HepG2 (cell line): ENCODE data around the gene BEST2. TPM values are rescaled to one million over a fixed set of nuclear protein-coding genes. Genes with fewer than 3 reads are reported as not detected.

Source experiments
- REL ChIP-seq: sonication (generic); formaldehyde crosslinking; conservative IDR thresholded peaks from 2 replicates; pipeline ENCODE4 v1.8.0; 2022; ENCODE audit warnings: mild to moderate bottlenecking, missing genetic modification reagents, moderate library complexity
- U2AF2 ChIP-seq: fragments of 200-400 bp; formaldehyde crosslinking; IDR thresholded peaks from 2 replicates; pipeline ENCODE4 v1.6.1; 2017; ENCODE audit warnings: low read depth, mild to moderate bottlenecking, low read length
- ZNF563 ChIP-seq: sonication (generic); formaldehyde crosslinking; IDR thresholded peaks from 2 replicates; pipeline ENCODE4 v1.8.0; 2022; ENCODE audit warnings: mild to moderate bottlenecking, moderate library complexity, missing genetic modification reagents
- ZNF564 ChIP-seq: sonication (generic); formaldehyde crosslinking; IDR thresholded peaks from 2 replicates; pipeline ENCODE4 v1.8.1; 2023; ENCODE audit warnings: mild to moderate bottlenecking, missing genetic modification reagents
- ZNF678 ChIP-seq: sonication (generic); formaldehyde crosslinking; IDR thresholded peaks from 2 replicates; pipeline ENCODE4 v1.4.0; 2020; ENCODE audit warnings: mild to moderate bottlenecking, missing genetic modification reagents
- ZNF782 ChIP-seq: sonication (generic); formaldehyde crosslinking; IDR thresholded peaks from 2 replicates; pipeline ENCODE4 v1.4.0; 2020; ENCODE audit warnings: missing genetic modification reagents, mild to moderate bottlenecking, borderline replicate concordance
- ZSCAN5A ChIP-seq: sonication (generic); formaldehyde crosslinking; IDR thresholded peaks from 2 replicates; pipeline ENCODE4 v1.8.0; 2022; ENCODE audit warnings: mild to moderate bottlenecking, missing genetic modification reagents, borderline replicate concordance
- polyA plus RNA-seq, 8 experiments: library from polyadenylated mRNA; depleted of rRNA in 3 of 8; stranded (reverse) in 7 of 8; unstranded in 1 of 8; fragments of >200 nt; fragmentation: Illumina TruSeq in 4 of 8; extraction: Trizol in 4 of 8; gene quantifications; 2 replicates each; pipeline versions ENCODE4 v1.2.1 to v1.2.3, GENCODE V29; 2011 to 2016; ENCODE audit warnings: low read depth in 4 of 8, missing spikeins in 1 of 8, mixed read lengths in 1 of 8; ENCODE audit not compliant: insufficient read depth in 1 of 8
- total RNA-seq, 5 experiments: library from RNA; depleted of rRNA; stranded (reverse); fragments of >200 nt; fragmentation: Illumina TruSeq; extraction: Trizol; gene quantifications; 2 replicates each; pipeline ENCODE4 v1.2.3, GENCODE V29; 2016; ENCODE audit warnings: low read depth in 1 of 5
- TF ChIP-seq, protein P1 (sequence below): sonication (generic); formaldehyde crosslinking; IDR thresholded peaks from 2 replicates; pipeline ENCODE4 v1.9.0; 2021; ENCODE audit warnings: mild to moderate bottlenecking, missing genetic modification reagents
- TF ChIP-seq, protein P2 (sequence below): sonication (generic); formaldehyde crosslinking; IDR thresholded peaks from 2 replicates; pipeline ENCODE4 v1.4.0; 2020; ENCODE audit warnings: mild to moderate bottlenecking, missing genetic modification reagents

Gene BEST2
- total and polyA plus RNA-seq, 2 of the 13 experiments (the other 11 are each of a cell fraction or from before 2014, with no cell fraction given) = not detected

- TF ChIP-seq ZSCAN5A (no peak; the same call in 1 of the 2 replicates), REL (no peak; the same call in 1 of the 2 replicates), ZNF563 (CRISPR knock-in tag) (peak; percentile 92), ZNF564 (peak; percentile 89), U2AF2 (no peak), ZNF678 (CRISPR knock-in tag) (peak; percentile 20; the same call in 1 of the 2 replicates), ZNF782 (CRISPR knock-in tag) (no peak)
- TF ChIP-seq, protein P1, sequence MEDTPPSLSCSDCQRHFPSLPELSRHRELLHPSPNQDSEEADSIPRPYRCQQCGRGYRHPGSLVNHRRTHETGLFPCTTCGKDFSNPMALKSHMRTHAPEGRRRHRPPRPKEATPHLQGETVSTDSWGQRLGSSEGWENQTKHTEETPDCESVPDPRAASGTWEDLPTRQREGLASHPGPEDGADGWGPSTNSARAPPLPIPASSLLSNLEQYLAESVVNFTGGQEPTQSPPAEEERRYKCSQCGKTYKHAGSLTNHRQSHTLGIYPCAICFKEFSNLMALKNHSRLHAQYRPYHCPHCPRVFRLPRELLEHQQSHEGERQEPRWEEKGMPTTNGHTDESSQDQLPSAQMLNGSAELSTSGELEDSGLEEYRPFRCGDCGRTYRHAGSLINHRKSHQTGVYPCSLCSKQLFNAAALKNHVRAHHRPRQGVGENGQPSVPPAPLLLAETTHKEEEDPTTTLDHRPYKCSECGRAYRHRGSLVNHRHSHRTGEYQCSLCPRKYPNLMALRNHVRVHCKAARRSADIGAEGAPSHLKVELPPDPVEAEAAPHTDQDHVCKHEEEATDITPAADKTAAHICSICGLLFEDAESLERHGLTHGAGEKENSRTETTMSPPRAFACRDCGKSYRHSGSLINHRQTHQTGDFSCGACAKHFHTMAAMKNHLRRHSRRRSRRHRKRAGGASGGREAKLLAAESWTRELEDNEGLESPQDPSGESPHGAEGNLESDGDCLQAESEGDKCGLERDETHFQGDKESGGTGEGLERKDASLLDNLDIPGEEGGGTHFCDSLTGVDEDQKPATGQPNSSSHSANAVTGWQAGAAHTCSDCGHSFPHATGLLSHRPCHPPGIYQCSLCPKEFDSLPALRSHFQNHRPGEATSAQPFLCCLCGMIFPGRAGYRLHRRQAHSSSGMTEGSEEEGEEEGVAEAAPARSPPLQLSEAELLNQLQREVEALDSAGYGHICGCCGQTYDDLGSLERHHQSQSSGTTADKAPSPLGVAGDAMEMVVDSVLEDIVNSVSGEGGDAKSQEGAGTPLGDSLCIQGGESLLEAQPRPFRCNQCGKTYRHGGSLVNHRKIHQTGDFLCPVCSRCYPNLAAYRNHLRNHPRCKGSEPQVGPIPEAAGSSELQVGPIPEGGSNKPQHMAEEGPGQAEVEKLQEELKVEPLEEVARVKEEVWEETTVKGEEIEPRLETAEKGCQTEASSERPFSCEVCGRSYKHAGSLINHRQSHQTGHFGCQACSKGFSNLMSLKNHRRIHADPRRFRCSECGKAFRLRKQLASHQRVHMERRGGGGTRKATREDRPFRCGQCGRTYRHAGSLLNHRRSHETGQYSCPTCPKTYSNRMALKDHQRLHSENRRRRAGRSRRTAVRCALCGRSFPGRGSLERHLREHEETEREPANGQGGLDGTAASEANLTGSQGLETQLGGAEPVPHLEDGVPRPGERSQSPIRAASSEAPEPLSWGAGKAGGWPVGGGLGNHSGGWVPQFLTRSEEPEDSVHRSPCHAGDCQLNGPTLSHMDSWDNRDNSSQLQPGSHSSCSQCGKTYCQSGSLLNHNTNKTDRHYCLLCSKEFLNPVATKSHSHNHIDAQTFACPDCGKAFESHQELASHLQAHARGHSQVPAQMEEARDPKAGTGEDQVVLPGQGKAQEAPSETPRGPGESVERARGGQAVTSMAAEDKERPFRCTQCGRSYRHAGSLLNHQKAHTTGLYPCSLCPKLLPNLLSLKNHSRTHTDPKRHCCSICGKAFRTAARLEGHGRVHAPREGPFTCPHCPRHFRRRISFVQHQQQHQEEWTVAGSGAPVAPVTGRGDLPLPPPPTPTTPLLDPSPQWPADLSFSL = peak; percentile 37; the same call in 1 of the 2 replicates
- TF ChIP-seq, protein P2, sequence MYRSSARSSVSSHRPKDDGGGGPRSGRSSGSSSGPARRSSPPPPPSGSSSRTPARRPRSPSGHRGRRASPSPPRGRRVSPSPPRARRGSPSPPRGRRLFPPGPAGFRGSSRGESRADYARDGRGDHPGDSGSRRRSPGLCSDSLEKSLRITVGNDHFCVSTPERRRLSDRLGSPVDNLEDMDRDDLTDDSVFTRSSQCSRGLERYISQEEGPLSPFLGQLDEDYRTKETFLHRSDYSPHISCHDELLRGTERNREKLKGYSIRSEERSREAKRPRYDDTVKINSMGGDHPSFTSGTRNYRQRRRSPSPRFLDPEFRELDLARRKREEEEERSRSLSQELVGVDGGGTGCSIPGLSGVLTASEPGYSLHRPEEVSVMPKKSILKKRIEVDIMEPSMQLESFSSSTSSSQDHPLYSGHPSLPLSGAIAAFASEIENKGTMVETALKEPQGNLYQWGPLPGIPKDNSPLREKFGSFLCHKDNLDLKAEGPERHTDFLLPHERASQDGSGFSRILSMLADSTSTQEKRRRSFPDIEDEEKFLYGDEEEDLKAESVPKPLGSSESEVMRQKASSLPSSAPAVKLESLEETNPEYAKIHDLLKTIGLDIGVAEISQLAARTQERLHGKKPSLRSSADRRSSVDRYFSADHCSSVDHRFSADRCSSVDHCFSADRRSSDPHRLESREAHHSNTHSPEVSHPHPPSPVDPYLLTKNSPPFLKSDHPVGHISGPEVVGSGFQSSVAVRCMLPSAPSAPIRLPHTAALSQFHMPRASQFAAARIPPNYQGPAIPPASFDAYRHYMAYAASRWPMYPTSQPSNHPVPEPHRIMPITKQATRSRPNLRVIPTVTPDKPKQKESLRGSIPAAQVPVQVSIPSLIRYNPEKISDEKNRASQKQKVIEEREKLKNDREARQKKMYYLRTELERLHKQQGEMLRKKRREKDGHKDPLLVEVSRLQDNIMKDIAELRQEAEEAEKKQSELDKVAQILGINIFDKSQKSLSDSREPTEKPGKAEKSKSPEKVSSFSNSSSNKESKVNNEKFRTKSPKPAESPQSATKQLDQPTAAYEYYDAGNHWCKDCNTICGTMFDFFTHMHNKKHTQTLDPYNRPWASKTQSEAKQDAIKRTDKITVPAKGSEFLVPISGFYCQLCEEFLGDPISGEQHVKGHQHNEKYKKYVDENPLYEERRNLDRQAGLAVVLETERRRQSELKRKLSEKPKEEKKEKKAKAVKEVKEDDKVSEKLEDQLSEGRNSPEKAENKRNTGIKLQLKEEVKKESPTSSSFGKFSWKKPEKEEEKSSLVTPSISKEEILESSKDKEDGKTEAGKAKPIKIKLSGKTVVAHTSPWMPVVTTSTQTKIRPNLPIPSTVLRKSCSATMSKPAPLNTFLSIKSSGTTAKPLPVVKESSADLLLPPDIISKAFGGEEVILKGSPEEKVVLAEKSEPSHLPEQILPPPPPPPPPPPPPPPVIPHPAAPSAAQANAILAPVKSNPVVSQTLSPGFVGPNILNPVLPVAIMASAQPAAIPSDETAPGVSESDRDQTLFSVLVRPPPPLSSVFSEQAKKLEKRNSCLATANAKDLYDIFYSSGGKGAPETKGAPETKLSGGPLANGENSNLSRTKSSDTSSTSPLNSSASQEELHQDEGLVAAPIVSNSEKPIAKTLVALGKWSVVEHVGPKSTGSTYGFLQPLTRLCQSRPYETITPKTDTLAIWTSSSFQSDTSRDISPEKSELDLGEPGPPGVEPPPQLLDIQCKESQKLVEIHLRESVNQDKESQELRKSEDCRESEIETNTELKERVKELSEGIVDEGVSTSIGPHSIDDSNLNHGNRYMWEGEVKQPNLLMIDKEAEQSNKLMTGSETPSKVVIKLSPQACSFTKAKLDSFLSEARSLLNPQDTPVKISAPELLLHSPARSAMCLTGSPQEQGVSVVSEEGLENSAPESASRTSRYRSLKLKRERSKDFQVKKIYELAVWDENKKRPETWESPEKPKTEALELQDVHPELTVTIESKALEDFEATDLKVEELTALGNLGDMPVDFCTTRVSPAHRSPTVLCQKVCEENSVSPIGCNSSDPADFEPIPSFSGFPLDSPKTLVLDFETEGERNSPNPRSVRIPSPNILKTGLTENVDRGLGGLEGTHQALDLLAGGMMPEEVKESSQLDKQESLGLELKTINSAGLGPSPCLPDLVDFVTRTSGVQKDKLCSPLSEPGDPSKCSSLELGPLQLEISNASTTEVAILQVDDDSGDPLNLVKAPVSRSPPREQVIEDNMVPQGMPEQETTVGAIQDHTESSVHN (CRISPR knock-in tag) = 0 out of 2 replicates have a peak, but pooled peaks have one; percentile 21
Measured at GRCh38 chr19:12801466-12802266, 50.1 kb downstream of the BEST2 start, which contains the start of the genes PRDX2 and THSD8 (continued).
